GM19240 (cell line): ENCODE results near the gene SVOP.

ENCODE experiments used
- DNase-seq: peaks from one replicate; pipeline ENCODE4 v3.0.0; 2011; ENCODE audit warnings: low spot score; ENCODE audit not compliant: insufficient read length

SVOP gene

DNA sequence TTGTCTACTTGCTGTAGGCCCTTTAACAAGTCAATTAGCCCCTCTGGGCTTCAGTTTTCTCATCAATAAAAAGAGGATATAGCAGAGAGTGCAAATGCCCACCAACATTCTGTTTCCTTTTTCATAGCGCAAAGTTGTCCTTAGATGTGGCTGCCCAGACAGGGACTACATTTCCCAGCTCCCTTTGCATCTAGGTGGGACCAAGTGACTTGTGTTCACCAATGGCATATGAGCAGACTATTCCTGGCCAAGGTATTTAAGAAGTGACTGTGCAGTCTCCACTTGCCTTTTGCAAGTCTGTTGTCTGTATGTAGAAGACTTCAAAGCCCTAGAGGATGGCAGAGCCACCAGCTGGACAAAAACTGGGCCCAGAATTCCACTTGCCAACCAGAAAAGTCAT, 81.3 kb downstream of the SVOP start:
- peak; percentile 11 for DNase-seq

DNA sequence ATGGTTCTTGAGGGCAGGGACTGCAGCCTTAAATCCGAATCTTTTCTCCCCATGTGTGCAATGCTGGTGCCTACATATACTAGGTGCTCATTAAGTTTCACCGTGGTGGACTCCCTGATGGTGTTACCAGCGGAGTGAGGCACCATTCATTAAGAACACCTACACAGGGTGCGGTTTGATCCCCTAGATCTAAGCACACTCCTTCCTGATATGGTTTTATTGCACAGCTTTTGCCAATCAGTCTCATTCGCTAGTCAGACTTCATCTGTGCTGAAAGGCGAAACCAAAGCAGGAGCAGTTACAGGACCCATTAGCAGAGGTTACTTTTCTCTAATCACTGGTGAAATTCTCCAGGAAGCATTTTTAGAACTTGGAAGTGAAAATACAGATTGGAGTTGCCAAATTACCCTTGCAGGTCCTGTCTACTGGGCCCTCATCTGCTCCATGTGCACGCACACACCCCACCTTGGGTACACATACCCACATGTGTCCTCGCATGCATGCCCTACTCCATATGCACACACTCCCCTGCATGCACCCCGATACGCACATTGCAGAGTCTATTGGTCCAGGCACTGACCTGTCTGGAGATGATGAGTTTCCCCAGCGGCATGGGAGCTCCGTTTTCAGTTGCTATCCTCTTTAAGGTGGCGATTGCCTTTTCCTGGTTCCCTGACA, 82.5 kb downstream of the SVOP start:
- DNase-seq = no peak

DNA sequence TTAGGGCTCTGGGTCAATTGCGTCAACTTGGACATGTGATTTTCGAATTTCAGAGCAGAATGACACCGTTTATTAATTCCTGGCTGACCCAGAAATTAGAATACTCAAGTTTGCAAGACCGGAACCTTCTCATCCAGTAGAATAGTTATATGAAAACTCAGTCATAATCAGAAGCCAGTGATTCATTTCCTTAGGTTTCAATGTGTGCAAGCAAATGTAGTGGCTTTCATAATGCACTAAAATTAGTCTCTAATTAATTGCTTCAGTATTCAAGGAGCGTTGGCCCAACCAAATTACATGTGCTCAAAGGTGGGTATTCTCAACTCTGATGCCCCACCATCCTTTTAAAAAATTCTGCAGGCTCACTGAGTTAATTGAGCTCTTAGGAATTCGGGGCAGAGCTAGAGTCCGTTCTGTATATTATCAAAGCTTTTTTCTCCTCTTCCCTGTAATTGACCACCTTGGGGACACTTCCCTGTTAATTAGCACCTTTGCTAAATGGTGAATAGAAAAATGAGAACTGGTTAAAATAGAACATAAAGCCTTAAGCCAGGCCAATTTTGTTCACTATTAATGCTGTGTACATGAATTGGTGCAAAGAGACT, 85.6 kb downstream of the SVOP start:
- DNase-seq = no peak

DNA sequence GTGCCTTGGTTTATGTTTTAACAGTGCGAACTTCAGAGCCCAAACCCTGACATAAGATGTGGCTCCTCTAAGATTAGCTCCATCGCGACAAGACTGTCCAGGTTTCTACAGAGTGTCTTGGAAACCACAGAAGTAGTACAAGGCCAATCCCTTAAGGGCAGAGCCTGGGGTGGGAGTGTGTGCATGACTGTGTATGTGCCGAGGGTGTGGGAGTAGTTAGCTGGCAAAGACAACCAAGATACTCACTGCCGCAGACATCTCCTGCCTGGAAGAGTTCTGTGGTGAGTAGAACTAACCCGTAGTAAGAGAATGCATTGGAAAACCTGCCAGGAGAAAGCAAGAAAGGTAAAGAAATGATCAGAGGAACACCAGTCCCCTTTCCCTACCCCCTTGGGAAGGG, 86.9 kb downstream of the SVOP start:
- DNase-seq = no peak

DNA sequence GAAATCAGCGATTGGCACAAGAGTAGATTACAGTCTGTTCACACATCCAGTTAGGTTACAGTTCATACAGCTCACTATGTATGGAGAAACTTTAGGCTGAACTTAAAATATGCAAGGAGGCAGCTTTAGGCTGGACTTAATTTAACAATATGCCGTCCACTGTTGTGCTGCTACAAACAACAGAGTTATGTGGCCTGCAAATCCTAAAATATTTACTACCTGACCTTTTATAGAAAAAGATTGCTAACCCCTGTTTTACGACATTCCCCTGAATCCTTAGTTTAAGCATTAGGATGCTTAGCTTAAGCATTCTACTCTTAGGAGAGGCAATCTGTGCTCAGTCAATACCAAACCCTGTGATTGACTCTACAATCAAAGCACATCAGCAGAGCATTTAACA, 90.1 kb downstream of the SVOP start:
- DNase-seq = no peak

DNA sequence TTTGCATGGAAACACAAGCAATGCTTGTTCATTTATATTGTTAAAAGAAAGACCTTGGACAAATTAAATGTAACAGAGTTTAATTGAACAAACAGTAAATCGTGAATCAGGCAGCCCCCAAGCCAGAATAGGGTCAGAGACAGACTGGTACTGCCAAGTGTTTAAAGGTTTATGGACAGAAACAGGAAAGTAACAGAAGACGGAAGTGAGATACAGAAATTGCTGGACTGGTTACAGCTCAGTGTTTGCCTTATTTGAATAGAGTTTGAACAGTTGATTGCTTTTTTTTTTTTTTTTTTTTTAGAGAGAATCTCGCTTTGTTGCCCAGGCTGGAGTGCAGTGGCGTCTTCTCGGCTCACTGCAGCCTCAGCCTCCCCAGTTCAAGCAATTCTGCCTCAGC, 90.7 kb downstream of the SVOP start:
- no peak for DNase-seq

DNA sequence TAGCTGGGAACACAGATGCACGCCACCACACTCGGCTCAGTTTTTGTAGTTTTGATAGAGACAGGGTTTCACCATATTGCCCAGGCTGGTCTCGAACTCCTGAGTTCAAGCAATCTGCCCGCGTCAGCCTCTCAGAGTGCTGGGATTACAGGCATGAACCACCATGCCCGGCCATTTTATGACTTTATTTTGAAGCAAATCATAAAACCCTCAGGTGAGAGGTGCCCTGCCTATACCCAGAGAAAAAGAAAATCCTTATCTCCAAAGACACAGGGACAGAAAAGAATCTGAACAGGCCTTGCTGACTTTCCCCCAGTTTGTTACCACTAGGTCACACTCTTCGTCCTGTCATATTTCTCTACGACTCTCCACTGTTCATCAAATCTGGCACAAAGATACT, 92.2 kb downstream of the SVOP start:
- DNase-seq = no peak

DNA sequence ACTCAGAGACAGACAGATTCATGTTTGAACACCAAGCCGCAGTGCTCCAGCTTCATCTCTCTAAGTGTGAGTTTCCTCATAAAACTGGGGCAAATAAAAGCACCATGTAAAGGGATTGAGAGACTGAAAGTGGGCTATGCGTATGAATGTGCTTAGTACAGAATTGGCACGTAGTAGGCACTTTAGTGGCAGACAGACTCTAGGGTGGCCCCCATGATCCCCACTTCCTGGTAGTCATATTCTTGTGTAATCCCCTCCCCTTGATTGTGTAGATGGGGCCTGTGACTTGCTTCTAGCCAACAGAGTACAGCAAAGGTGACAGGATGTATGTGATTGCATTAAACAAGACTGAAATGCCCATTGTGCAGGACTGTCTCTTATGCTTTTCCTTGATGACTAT, 98.0 kb downstream of the SVOP start:
- no peak for DNase-seq

DNA sequence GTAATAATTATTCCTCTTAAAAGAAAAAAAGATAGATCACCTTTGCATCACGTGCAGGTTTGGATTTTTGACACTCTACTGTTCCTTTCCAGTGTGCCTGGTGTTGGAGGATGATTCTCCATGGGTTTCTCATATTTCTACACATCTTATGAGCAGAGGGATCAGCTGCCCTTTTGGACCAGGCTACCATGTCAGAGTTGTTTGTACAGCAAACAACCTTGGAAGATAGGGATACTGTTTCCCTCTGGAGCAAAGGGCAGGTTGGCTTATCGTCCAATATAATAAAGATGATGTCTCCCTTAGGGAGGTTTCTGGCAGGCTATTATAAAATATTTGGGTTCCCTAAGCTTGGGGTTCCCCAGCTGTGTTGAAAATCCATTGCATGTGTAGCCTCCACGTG, 98.9 kb downstream of the SVOP start:
- no peak for DNase-seq

DNA sequence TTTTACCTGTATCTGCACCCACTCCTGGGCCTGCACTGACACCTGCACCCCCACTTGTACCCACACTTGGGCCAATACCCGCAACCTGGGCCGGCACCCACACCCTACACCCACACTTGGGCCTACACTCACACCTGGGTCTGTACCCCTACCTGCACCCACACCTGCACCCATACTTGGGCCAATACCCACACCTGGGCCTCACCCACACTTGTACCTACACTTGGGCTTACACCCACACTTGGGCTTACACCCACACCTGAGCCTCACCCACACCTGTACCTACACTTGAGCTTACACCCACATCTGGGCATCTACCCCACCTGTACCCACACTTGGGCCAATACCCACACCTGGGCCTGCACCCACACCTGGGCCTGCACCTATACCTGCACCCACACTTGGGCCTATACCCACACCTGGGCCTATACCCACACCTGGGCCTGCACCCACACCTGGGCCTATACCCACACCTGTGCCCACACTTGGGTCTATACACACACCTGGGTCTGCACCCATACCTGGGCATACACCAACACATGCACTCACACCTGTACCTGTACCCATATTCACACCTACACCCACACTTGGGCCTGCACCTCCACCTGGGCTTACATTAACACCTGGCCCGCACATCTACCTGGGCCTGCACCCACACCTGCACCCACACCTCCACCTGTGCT, 101.8 kb downstream of the SVOP start:
- no peak for DNase-seq

DNA sequence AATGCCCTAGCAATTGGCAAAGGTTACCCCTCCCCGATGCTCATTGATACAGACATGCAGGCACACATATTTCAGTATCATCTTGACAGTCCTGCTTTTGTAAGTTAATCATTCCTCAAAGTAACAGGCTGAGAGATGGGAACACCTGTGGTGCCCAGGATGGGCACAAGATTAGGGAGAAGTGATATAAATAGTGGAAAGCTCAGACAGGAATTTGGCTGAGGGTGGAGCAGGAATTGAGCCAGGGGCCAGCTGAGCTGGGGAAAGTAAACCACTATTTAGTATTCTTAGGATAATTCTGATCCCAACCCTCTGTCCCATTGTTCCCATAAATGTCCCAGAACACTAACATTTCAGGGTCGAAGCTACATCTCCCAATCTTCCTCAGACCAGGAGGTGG, 102.7 kb downstream of the SVOP start:
- DNase-seq = no peak

DNA sequence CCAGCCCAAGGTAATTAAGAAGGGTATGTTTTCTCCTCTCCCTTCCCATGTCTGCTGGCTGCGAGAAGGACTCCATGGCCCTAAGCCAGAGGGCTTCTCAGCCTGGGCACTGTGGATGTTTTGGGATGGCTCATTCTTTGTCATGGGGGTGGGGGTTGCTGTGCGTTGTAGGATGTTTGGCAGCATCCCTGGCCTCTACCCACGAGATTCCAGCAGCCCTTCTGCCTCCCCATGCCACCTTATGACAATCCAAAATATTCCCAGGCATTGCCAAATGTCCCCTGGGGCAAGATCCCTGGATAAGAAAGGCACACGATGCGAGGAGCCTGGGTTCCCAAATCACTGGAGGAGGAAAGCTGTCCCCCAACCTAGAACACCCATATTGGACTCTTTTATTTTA, 104.5 kb downstream of the SVOP start:
- DNase-seq = no peak

DNA sequence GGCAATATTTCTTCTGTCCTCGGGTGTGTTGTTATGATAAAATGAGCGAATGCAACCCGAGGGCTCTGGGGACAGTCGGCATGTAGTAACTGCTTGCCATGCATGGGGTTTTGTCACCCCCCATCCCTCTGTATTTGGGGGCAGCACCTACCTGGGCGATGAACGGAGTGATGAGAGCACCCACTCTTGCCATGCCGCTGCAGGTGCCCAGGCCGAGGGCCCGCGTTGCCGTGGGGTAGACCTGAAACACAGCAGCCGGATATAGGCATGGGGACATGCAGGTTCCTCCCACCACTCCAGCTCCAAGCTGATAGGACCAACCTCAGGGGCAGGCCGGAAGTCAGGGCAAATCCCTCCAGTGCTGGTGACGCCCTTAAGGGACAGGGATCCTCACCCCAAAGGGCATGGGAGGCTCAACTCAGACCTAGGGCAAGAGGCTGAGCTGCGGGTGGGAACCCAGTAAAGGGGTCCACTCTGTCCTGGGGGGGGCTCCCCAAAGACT, 105.2 kb downstream of the SVOP start:
- no peak for DNase-seq

DNA sequence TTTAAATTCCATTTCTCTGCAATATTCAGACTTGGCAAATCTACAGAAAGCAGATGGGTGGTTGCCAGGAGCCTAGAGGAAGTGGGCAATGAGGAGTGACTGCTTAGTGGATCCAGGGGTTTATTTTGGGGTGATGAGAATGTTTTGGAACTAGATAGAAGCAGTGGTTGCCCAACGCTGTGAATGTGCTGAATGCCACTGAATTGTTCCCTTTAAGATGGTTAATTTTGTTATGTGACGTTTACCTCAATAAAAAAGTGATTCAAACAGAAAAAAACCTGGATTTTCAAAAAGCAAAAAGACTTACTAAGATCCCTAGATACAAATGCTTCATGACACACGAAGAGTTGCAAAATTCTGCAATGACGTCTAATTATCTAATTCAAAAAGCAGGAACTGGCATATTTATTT, 106.7 kb downstream of the SVOP start:
- DNase-seq = no peak

DNA sequence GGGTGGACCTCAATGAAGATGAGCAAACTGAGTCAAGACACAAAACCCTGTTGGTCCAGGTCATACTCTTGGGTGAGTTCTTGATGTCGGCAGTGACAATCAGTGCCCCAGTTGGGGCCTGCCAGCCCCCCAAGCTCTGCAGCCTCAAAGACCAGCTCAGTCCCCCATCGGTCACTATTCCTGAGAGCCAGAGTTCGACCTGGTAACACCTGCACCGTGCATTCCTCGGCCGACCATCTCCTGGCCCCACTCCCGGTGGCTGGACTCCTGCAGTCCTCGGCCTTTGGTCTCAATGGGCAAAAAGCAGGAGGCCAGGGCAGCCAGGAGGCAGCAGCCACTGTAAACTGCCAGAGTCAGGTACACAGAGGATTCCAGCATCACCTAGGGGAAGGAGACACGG, 108.5 kb downstream of the SVOP start:
- DNase-seq = no peak

DNA sequence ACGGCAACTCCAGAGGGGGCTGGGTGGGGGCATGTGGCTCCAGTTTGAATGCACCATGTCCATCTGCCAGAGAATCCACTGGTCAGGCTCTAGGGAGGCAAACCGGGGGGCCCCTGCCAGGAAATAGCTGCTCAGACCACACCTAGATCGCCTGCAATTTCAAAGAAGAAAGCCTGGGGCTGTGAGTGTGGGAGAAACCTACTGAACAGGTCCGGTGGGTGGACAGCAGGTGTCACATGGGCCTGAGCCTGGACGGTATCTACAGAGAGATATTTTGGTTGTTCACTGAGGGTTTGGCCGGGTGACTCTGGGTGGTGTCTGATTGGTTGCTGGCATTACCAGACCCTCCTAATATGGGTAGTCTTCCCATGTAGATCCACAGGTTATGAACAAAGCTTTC, 109.0 kb downstream of the SVOP start:
- DNase-seq = no peak

DNA sequence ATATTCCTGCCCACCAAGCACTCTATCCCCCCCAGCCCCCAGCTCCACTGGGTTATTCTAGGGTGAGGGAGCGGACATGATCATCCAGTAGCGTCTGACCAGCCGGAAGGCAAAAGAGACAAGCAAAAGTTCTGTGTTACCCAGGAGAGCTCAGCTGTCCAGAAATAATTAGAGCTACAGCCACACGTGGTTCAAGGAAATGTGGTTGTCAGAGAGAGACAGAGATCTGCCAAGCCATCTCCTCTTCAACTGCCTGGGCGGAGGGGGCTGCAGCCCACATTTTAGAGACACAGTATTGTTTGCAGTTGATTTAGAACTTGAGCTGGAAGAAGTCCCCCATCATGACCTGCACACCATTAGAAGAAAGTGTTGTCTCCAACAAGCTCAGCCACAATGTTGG, 110.5 kb downstream of the SVOP start:
- no peak for DNase-seq

DNA sequence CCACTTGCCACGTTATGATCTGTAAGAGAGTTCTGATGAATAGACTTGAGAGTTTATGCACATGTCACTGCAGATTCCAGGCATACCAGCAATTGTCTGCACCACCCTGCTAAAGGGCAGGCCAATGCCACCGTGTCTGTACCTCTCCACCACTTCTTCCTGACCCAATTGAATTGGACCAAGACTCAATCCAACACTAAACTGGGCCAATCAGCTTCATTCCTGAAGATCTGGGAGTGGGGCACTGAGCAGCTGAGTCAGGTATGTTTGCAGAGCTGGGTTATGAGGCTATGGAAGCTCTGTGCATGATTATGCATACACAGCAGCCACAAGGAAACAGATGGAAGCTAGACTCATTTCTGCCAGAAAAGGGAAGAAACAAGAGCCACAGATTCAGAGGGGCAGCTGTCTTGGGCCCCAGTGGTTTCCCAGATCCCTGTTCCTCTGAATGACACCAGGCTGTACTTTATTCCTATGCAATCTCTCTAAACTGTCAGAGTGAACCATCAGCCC, 113.0 kb downstream of the SVOP start:
- no peak for DNase-seq

DNA sequence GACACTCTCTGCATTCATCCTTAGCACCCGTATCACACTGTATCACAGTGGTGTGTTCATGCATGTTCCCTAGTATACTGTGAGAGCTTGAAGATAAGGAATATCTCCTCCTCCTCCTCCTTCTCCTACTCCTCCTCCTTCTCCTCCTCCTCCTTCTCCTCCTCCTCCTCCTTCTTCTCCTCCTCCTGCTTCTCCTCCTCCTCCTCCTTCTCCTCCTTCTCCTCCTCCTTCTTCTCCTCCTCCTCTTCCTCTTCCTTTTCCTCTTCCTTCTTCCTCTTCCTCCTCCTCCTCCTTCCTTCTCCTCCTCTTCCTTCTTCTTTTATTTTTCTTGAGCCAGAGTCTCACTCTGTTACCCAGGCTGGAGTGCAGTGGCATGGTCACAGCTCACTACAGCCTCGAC, 113.9 kb downstream of the SVOP start:
- no peak for DNase-seq

DNA sequence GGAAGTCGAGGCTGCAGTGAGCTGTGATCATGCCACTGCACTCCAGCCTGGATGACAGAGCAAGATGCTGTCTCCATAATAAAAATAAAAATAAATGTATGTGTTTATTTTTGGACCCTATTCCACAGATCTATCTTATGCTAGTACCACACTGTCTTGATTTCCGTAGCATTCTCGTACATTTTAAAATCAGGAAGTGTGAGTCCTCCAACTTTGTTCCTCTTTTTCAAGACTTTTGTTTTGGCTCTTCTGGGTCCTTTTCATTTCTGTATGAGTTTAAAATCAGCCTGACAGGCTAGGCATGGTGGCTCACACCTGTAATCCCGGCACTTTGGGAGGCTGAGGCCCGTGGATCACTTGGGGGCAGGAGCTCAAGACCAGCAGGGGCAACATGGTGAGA, 115.1 kb downstream of the SVOP start:
- DNase-seq = no peak

DNA sequence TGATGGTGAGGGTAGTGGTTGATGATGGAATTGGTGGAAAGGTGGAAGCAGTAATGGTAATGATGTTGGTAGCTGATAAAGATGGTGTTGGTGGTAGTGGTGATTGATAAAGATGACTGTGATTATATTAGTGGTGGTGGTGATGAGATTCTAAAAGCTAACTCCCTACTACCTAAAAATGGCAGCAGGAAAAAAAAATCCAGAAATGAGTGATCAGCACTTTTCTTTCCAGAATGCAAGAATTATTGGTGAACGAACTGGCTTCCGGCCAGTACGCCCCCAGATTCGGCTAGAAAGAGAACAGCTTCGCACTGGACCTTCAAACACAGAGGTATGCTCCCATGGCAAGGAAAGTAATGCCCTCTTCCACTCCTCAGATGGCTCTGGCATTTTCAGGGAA, 121.7 kb downstream of the SVOP start:
- no peak for DNase-seq

DNA sequence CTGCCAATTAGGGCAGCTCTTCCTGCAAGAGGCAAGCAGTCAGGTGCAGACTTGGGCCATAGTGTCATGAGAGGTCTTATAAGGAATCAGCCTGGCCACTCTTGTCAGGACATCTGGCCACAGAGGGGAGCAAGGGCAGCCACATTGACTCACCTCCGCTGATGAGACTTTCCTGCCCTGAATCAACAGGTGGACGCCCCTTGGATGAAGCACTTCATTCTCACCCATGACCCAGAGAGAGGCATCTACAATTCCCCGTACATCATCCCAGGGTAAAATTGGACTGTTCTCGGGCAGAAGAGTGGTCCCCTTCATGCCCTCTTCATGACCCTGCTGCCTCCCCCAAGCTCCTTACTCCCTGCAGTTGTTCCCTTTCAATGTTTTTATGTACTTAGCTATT, 124.1 kb downstream of the SVOP start:
- no peak for DNase-seq

DNA sequence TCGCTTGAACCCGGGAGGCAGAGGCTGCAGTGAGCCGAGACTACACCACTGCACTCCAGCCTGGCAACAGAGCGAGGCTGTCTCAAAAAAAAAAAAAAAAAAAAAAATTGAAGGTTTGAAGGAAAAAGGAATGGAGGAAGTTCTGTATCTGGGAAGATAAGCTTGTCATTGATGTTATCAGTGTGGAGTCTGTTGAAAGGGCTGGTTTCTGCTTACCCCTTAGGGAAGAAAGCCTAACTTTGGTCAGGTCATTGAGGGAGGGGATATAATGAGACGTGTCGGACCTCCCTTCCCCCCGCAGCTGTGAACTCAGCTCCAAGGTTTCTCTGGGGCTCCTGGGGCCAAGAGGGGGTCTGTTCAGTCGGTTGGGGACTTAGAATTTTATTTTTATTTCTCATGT, 124.5 kb downstream of the SVOP start:
- DNase-seq = no peak
